ENCODE measurements around the gene INO80B.
A peak's percentile ranks its signal among the peaks of the same experiment; 100 is the strongest.
"Not testable (repeated sequence)": the region's sequence is repeated elsewhere in the genome, so short reads cannot be mapped to it uniquely, and the experiment has no call there.

The INO80B gene

GRCh38 chr2:74418312-74418711 lies 36.6 kb upstream of the INO80B start:
- no peak overlapping the region for H3K27ac ChIP-seq
- no peak for DNase-seq
- TF ChIP-seq, protein P1, sequence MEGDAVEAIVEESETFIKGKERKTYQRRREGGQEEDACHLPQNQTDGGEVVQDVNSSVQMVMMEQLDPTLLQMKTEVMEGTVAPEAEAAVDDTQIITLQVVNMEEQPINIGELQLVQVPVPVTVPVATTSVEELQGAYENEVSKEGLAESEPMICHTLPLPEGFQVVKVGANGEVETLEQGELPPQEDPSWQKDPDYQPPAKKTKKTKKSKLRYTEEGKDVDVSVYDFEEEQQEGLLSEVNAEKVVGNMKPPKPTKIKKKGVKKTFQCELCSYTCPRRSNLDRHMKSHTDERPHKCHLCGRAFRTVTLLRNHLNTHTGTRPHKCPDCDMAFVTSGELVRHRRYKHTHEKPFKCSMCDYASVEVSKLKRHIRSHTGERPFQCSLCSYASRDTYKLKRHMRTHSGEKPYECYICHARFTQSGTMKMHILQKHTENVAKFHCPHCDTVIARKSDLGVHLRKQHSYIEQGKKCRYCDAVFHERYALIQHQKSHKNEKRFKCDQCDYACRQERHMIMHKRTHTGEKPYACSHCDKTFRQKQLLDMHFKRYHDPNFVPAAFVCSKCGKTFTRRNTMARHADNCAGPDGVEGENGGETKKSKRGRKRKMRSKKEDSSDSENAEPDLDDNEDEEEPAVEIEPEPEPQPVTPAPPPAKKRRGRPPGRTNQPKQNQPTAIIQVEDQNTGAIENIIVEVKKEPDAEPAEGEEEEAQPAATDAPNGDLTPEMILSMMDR (IDR thresholded peaks at IDR 0.05; ENCODE audit: low read depth, low read length): no peak
- H3K36me3 ChIP-seq: no peaks in the 10 kb centered on the region
- no peaks in the 10 kb centered on the region for H3K9me3 ChIP-seq (ENCODE audit: severe bottlenecking)
- H3K4me3 ChIP-seq (ENCODE audit: low read depth, low read length): no peak overlapping the region
- no peaks in the 10 kb centered on the region for H3K27me3 ChIP-seq (ENCODE audit: insufficient read depth, low read depth, severe bottlenecking)

DNA sequence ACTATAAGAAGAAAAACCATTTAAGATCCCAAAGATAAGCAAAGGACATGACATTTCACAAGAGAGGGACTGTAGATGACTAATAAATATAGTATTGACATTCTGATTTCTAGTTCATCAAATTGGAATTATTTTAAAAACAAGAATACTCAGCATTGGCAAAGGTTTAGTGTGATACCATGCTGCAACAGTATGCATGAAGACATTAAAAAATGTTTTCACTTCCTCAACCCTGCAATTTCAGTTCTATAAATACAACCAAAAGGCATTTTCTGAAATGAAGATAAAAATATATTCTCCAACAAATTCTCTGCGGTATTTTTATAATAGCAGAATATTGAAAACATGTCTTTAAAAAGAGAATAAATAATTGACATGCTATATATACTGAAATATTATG lies 35.5 kb upstream of the INO80B start:
- Histone ChIP-seq H3K4me3 (ENCODE audit: low read depth, low read length) (no peak overlapping the region), H3K27ac (no peak overlapping the region), H3K27me3 (ENCODE audit: insufficient read depth, low read depth, severe bottlenecking) (no peaks in the 10 kb centered on the region), H3K36me3 (no peaks in the 10 kb centered on the region), H3K9me3 (ENCODE audit: severe bottlenecking) (no peaks in the 10 kb centered on the region)
- TF ChIP-seq, protein P1 (IDR thresholded peaks at IDR 0.05; ENCODE audit: low read depth, low read length): no peak
- no peak for DNase-seq

- H3K27ac ChIP-seq: no peak overlapping the region
- no peak for DNase-seq
- H3K9me3 ChIP-seq (ENCODE audit: severe bottlenecking): no peaks in the 10 kb centered on the region
- H3K4me3 ChIP-seq (ENCODE audit: low read depth, low read length): no peak overlapping the region
- peaks cover 4% of the 10 kb centered on the region; the same call in 1 of the 2 replicates for H3K36me3 ChIP-seq
- TF ChIP-seq, protein P1 (IDR thresholded peaks at IDR 0.05; ENCODE audit: low read depth, low read length): no peak
- no peaks in the 10 kb centered on the region for H3K27me3 ChIP-seq (ENCODE audit: insufficient read depth, low read depth, severe bottlenecking)
These were observed 34.9 kb upstream of the INO80B start for GRCh38 chr2:74420006-74420405.

DNA sequence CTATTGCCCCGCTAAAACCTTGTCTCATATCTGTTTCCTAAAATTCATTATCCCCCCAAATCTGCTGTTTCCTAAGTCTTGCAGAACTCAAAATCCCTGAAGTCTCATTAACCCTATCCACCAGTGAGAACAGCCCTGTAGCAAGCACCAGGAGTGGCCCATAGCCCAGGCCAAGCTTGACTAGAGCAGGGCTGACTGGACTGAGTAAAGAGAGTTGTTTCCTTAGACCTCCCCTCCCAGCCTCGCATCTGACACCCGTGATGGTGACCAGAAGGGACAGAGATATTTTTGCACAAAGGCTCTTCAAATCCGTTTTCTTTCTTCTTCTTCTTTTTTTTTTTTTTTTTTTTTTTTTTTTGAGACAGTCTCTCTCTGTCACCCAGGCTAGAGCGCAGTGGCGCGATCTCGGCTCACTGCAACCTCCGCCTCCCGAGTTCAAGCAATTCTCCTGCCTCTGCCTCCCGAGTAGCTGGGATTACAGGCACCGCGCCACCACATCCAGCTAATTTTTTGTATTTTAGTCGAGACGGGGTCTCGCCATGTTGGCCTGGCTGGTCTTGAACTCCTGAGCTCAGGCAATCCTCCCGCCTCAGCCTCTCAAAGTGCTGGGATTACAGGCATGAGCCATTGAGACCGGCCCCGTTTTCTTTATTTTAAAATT lies 34.3 kb upstream of the INO80B start:
- Histone ChIP-seq H3K4me3 (ENCODE audit: low read depth, low read length) (peak overlapping the region; percentile 88), H3K27ac (peak overlapping the region; percentile 83), H3K36me3 (peaks cover 10% of the 10 kb centered on the region; the same call in 1 of the 2 replicates)
- H3K27me3 ChIP-seq (ENCODE audit: insufficient read depth, low read depth, severe bottlenecking); H3K9me3 ChIP-seq (ENCODE audit: severe bottlenecking); DNase-seq: not testable (repeated sequence)

- Histone ChIP-seq H3K4me3 (ENCODE audit: low read depth, low read length) (peak within 1 kb of the TSS; percentile 88), H3K27me3 (ENCODE audit: insufficient read depth, low read depth, severe bottlenecking) (no peaks in the 10 kb centered on the region), H3K9me3 (ENCODE audit: severe bottlenecking) (no peaks in the 10 kb centered on the region), H3K36me3 (peaks cover 12% of the 10 kb centered on the region), H3K27ac (peak within 1 kb of the TSS; percentile 83)
- TF ChIP-seq, protein P1 (IDR thresholded peaks at IDR 0.05; ENCODE audit: low read depth, low read length): no peak
- peak; percentile 96 for DNase-seq
These were observed 33.5 kb upstream of the INO80B start, which contains the start of the genes C2orf81 and WDR54 for GRCh38 chr2:74421221-74421870. TSS of gene C2orf81 (minus strand) at chr2:74421619. CDS start at chr2:74421560, 59 bp downstream. TSS of gene WDR54 (plus strand) at chr2:74421730. CDS start at chr2:74422154, 424 bp downstream.

- no peaks in the 10 kb centered on the region for H3K27me3 ChIP-seq (ENCODE audit: insufficient read depth, low read depth, severe bottlenecking)
These were observed 31.4 kb upstream of the INO80B start for GRCh38 chr2:74423231-74424095.

More at GRCh38 chr2:74423231-74424095, 31.4 kb upstream of the INO80B start:
- TF ChIP-seq, protein P1 (IDR thresholded peaks at IDR 0.05; ENCODE audit: low read depth, low read length): no peak
- H3K9me3 ChIP-seq (ENCODE audit: severe bottlenecking): no peaks in the 10 kb centered on the region
- H3K36me3 ChIP-seq: peaks cover 26% of the 10 kb centered on the region
- no peak overlapping the region for H3K4me3 ChIP-seq (ENCODE audit: low read depth, low read length)
- no peak overlapping the region for H3K27ac ChIP-seq
- no peak for DNase-seq
